Measurements from ENCODE around the gene IRX4.

The IRX4 gene

GRCh38 chr5:1881731-1882336 lies 891 bp downstream of the IRX4 start:
- Mint-ChIP-seq H3K4me1 (peaks cover 3% of the 10 kb centered on the region), H3K36me3 (peaks cover 2% of the 10 kb centered on the region), H3K9me3 (no peaks in the 10 kb centered on the region), H3K27ac (no peak overlapping the region), H3K4me3 (no peak overlapping the region), H3K27me3 (peaks cover 28% of the 10 kb centered on the region)
- DNase-seq (ENCODE audit: low spot score in 2 of 2) (no peak), ATAC-seq (ENCODE audit: low read depth) (no peak)

DNA sequence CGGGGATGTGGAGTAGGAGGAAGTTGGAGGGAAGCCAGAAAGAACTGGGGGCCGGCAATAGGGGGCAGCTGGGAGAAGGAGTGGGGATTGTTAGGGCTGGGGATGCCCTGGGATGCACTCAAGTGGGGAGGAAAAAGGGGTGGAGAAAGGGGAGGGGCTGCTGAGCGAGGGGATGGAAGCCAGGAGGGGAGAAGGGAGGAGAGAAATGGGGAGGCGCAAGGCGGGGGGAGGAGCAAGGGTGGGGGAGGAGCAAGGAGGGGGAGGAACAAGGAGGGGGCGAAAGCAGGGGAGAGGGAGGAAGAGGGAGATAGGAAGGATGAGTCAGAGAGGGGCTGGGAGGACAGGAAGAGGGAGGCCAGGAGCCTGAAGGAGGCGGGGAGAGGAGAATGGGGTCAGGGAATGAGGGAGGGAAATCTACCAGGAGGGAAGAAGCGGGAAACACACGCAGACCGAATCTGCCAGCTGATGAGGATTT lies 1.6 kb downstream of the IRX4 start:
- Mint-ChIP-seq H3K36me3 (peaks cover 2% of the 10 kb centered on the region), H3K27me3 (peaks cover 28% of the 10 kb centered on the region)
- no peak for DNase-seq (ENCODE audit: low spot score in 2 of 2)

GRCh38 chr5:1880377-1881025 lies 2.2 kb downstream of the IRX4 start:
- Mint-ChIP-seq H3K4me3 (no peak overlapping the region), H3K36me3 (peaks cover 2% of the 10 kb centered on the region), H3K27me3 (peaks cover 28% of the 10 kb centered on the region)

More for the DNA sequence above, 1.6 kb downstream of the IRX4 start:
- Mint-ChIP-seq H3K4me1 (peaks cover 3% of the 10 kb centered on the region), H3K27ac (no peak overlapping the region), H3K4me3 (no peak overlapping the region), H3K9me3 (no peaks in the 10 kb centered on the region)
- no peak for ATAC-seq (ENCODE audit: low read depth)

DNA sequence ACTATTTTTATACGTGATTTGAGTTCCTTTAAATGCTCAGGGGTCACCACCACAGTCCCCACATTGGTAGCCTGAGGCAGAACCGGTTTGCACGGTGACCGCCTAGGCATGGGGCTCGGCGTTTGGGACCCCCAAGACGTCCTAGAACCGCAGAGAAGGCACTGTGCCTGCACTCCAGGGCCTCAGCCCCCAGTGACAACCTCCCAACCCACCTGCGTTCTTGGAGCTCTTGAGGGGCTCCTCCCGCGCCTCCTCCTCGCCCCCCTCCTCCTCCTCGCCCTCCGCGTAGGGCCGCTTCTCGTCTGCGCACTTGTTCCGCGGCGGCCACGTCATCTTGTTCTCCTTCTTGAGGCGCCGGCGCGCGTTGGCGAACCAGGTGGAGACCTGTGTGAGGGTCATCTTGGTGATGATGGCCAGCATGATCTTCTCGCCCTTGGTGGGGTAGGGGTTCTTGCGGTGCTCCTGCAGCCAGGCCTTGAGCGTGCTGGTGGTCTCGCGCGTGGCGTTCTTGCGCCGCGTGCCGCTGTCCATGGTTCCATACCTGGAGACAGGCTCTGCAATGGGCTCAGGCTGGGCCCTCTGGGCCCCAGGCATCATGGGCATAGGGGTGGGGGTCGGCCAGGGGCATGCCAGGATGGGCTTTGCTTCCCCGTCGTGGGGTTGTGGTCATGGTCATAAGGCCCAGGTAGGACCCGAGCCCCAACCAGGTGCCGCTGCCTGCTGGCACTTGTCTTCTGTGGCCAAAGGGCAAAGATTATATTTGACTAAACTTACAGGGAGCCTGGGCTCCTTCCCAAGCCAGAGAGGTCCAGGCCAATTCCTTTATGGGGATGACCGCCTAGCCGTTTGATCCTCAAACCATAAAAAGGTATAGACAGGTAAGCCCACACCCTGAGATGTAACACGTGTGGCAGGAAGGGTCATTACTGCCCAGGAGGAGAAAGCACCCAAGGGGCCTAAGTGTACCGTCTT lies 3.1 kb downstream of the IRX4 start:
- H3K27ac Mint-ChIP-seq: peak overlapping the region; percentile 82
- peaks cover 1% of the 10 kb centered on the region for H3K9me3 Mint-ChIP-seq
- ATAC-seq (ENCODE audit: low read depth) (no peak), DNase-seq (ENCODE audit: low spot score in 2 of 2) (no peak)
- H3K27me3 Mint-ChIP-seq: peaks cover 25% of the 10 kb centered on the region
- peaks cover 8% of the 10 kb centered on the region for H3K4me1 Mint-ChIP-seq
- no peak overlapping the region for H3K4me3 Mint-ChIP-seq
- H3K36me3 Mint-ChIP-seq: peaks cover 2% of the 10 kb centered on the region

More at GRCh38 chr5:1880377-1881025, 2.2 kb downstream of the IRX4 start:
- Mint-ChIP-seq H3K4me1 (peaks cover 5% of the 10 kb centered on the region), H3K27ac (no peak overlapping the region), H3K9me3 (peaks cover 1% of the 10 kb centered on the region)
- ATAC-seq (ENCODE audit: low read depth) (no peak), DNase-seq (ENCODE audit: low spot score in 2 of 2) (no peak)

GRCh38 chr5:1878050-1878849 lies 4.5 kb downstream of the IRX4 start:
- H3K36me3 Mint-ChIP-seq: peaks cover 2% of the 10 kb centered on the region
- no peak for DNase-seq (ENCODE audit: low spot score in 2 of 2)
- peaks cover 10% of the 10 kb centered on the region for H3K4me1 Mint-ChIP-seq
- no peak overlapping the region for H3K4me3 Mint-ChIP-seq
- H3K27me3 Mint-ChIP-seq: peaks cover 24% of the 10 kb centered on the region
- ATAC-seq (ENCODE audit: low read depth): no peak
- peaks cover 3% of the 10 kb centered on the region for H3K9me3 Mint-ChIP-seq
- no peak overlapping the region for H3K27ac Mint-ChIP-seq

DNA sequence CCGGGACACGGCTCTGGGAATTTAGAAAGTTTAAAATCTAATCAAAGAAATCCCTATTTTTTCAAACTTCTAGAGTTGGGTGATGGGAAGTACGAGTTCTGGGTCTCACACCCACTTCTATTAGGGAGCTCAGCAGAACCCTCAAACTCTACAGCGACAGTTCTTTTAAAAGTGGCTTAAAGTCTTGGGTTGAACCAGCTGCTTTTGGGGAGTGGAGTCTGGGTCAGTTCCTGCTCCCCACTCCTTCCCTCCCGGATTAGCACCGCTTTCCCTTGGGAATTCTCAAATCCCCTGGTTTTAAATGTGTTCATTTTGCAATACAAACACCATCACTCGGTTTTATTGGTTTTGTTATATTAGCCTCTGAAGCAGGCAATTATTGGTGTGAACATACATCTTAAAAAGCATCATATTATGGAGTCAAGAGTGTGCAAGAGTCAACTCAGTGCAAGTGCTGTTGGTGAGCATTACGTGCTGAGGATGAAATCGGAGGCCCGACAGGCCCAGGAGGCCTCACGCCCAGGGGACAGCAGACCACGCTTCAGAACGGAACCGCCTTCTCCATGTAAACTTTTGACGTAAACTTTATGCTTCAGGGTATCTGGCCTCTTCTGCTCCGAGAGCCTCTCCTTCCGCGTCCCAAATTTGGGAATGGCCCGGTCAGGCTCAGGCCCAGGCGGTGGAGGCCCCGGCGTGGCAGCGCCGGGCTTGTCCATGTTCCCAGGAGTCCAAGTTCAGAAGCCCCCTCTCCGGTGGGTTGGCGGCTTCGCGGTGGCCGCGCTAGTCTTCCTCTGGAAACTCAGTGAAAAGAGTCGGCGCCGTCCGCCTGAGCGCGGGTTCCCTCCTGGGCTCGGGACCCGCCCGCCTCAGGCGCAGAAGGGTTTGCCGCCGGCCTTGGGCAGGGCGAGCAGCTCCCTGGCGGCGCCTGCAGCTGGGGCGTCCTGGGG lies 5.3 kb downstream of the IRX4 start:
- Mint-ChIP-seq H3K9me3 (peaks cover 3% of the 10 kb centered on the region), H3K36me3 (peaks cover 2% of the 10 kb centered on the region), H3K27me3 (peaks cover 30% of the 10 kb centered on the region), H3K4me3 (no peak overlapping the region), H3K27ac (peak overlapping the region; percentile 6), H3K4me1 (peaks cover 10% of the 10 kb centered on the region)
- no peak for ATAC-seq (ENCODE audit: low read depth)
- DNase-seq (ENCODE audit: low spot score in 2 of 2): no peak

GRCh38 chr5:1876660-1877064 lies 6.1 kb downstream of the IRX4 start:
- Mint-ChIP-seq H3K27ac (peak overlapping the region; percentile 6), H3K27me3 (peaks cover 31% of the 10 kb centered on the region), H3K36me3 (peaks cover 2% of the 10 kb centered on the region), H3K4me1 (peaks cover 10% of the 10 kb centered on the region), H3K9me3 (peaks cover 3% of the 10 kb centered on the region), H3K4me3 (no peak overlapping the region)
- no peak for DNase-seq (ENCODE audit: low spot score in 2 of 2)
- ATAC-seq (ENCODE audit: low read depth): no peak

- Mint-ChIP-seq H3K9me3 (peaks cover 3% of the 10 kb centered on the region), H3K27ac (peak overlapping the region; percentile 45), H3K27me3 (peaks cover 28% of the 10 kb centered on the region), H3K36me3 (peaks cover 2% of the 10 kb centered on the region), H3K4me1 (peaks cover 10% of the 10 kb centered on the region), H3K4me3 (peak overlapping the region; percentile 61)
- ATAC-seq (ENCODE audit: low read depth) (no peak), DNase-seq (ENCODE audit: low spot score in 2 of 2) (no peak)
These were observed 6.7 kb downstream of the IRX4 start for GRCh38 chr5:1875843-1876659.

- ATAC-seq (ENCODE audit: low read depth): no peak
- Mint-ChIP-seq H3K36me3 (peaks cover 2% of the 10 kb centered on the region), H3K27me3 (peaks cover 26% of the 10 kb centered on the region)
These were observed 7.4 kb downstream of the IRX4 start for GRCh38 chr5:1875281-1875842.

DNA sequence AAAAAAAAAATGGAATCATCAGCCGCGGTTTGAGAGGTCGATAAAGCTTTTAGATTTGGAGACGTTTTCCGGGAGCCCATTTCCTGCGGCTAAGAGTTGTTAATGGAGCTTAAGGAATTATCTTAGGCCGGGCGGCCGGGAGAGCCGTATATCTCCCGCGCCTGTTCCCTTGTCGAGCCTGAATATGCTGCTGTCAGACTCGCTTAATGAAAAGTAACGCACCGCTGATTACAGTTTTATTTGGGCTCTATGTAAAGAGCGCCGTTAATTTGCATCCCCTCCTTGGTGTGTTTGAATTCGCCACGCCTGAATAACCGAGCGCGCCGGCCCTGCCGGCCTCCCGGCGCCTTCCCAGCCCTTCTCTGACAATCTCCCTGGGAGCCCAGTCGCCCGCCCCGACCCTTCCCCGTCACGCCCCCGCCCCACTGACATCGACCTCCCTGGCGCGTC lies 7.9 kb downstream of the IRX4 start:
- Mint-ChIP-seq H3K36me3 (peaks cover 2% of the 10 kb centered on the region), H3K4me3 (no peak overlapping the region), H3K27ac (peak overlapping the region; percentile 60)

More at GRCh38 chr5:1875281-1875842, 7.4 kb downstream of the IRX4 start:
- Mint-ChIP-seq H3K9me3 (peaks cover 3% of the 10 kb centered on the region), H3K4me1 (peaks cover 10% of the 10 kb centered on the region), H3K27ac (peak overlapping the region; percentile 60), H3K4me3 (no peak overlapping the region)
- no peak for DNase-seq (ENCODE audit: low spot score in 2 of 2)

GRCh38 chr5:1874348-1874747 lies 8.4 kb downstream of the IRX4 start:
- peaks cover 18% of the 10 kb centered on the region for H3K27me3 Mint-ChIP-seq
- H3K9me3 Mint-ChIP-seq: peaks cover 3% of the 10 kb centered on the region
- H3K27ac Mint-ChIP-seq: no peak overlapping the region
- peaks cover 10% of the 10 kb centered on the region for H3K4me1 Mint-ChIP-seq
- DNase-seq (ENCODE audit: low spot score in 2 of 2): no peak
- no peak overlapping the region for H3K4me3 Mint-ChIP-seq
- no peak for ATAC-seq (ENCODE audit: low read depth)
- no peaks in the 10 kb centered on the region for H3K36me3 Mint-ChIP-seq

More for the DNA sequence above, 7.9 kb downstream of the IRX4 start:
- ATAC-seq (ENCODE audit: low read depth) (no peak), DNase-seq (ENCODE audit: low spot score in 2 of 2) (no peak)
- H3K27me3 Mint-ChIP-seq: peaks cover 21% of the 10 kb centered on the region
- H3K4me1 Mint-ChIP-seq: peaks cover 10% of the 10 kb centered on the region
- peaks cover 3% of the 10 kb centered on the region for H3K9me3 Mint-ChIP-seq
